Trophoblast cell (in vitro differentiated cells and primary cell): Measurements from ENCODE around the gene EHD3.
A peak's percentile ranks its signal among the peaks of the same experiment; 100 is the strongest.

Source experiments
- DNase-seq, 2 donors: peaks; one replicate each; pipeline ENCODE4 v3.0.0-alpha.2; 2016
- H2AFZ ChIP-seq: 2 replicates; pipeline ENCODE4 v1.6.1; 2013; ENCODE audit warnings: low read length, moderate library complexity, mild to moderate bottlenecking; ENCODE audit not compliant: insufficient read depth, poor library complexity
- H2AK5ac ChIP-seq: 2 replicates; pipeline ENCODE4 v1.6.1; 2013; ENCODE audit warnings: mild to moderate bottlenecking, low read length
- H2BK120ac ChIP-seq: 2 replicates; pipeline ENCODE4 v1.6.1; 2013; ENCODE audit warnings: low read length, mild to moderate bottlenecking, moderate library complexity; ENCODE audit not compliant: insufficient read depth, poor library complexity
- H2BK12ac ChIP-seq: 2 replicates; pipeline ENCODE4 v1.6.1; 2013; ENCODE audit warnings: mild to moderate bottlenecking, low read length, moderate library complexity
- H2BK5ac ChIP-seq: 2 replicates; pipeline ENCODE4 v1.6.1; 2013; ENCODE audit warnings: low read length, low read depth, moderate library complexity, mild to moderate bottlenecking; ENCODE audit not compliant: poor library complexity
- H3K14ac ChIP-seq: 2 replicates; pipeline ENCODE4 v1.6.1; 2013; ENCODE audit warnings: mild to moderate bottlenecking, low read length
- H3K18ac ChIP-seq: 2 replicates; pipeline ENCODE4 v1.6.1; 2013; ENCODE audit warnings: mild to moderate bottlenecking, low read length
- H3K23ac ChIP-seq: 2 replicates; pipeline ENCODE4 v1.6.1; 2013; ENCODE audit warnings: low read length
- H3K27ac ChIP-seq: 2 replicates; pipeline ENCODE4 v1.5.1; 2013; ENCODE audit warnings: low read depth, mild to moderate bottlenecking, inconsistent platforms, low read length, moderate library complexity
- H3K27me3 ChIP-seq: 2 replicates; pipeline ENCODE4 v1.6.1; 2013; ENCODE audit warnings: inconsistent platforms, mild to moderate bottlenecking, low read length, moderate library complexity; ENCODE audit not compliant: insufficient read depth
- H3K36me3 ChIP-seq, 2 experiments: 1 replicate in 1 of 2; 2 replicates in 1 of 2; pipeline ENCODE4 v1.6.1; 2013; ENCODE audit warnings: low read length in 2 of 2, mild to moderate bottlenecking in 2 of 2, moderate library complexity in 1 of 2; ENCODE audit not compliant: insufficient read depth in 2 of 2, control insufficient read depth in 1 of 2
- H3K4ac ChIP-seq: 2 replicates; pipeline ENCODE4 v1.6.1; 2013; ENCODE audit warnings: low read depth, mild to moderate bottlenecking, low read length, moderate library complexity
- H3K4me1 ChIP-seq, 2 experiments: 1 replicate in 1 of 2; 2 replicates in 1 of 2; pipeline ENCODE4 v1.6.1; 2013; ENCODE audit warnings: low read length in 2 of 2, mild to moderate bottlenecking in 2 of 2, moderate library complexity in 1 of 2; ENCODE audit not compliant: insufficient read depth in 2 of 2, control insufficient read depth in 1 of 2
- H3K4me2 ChIP-seq: 2 replicates; pipeline ENCODE4 v1.6.1; 2013; ENCODE audit warnings: inconsistent platforms, mild to moderate bottlenecking, low read length, moderate library complexity
- H3K4me3 ChIP-seq: 2 replicates; pipeline ENCODE4 v1.5.1; 2013; ENCODE audit warnings: mild to moderate bottlenecking, low read depth, low read length, inconsistent platforms
- H3K79me1 ChIP-seq: one replicate; pipeline ENCODE4 v1.6.1; 2013; ENCODE audit warnings: low read length
- H3K79me2 ChIP-seq: 2 replicates; pipeline ENCODE4 v1.6.1; 2013; ENCODE audit warnings: low read length, mild to moderate bottlenecking; ENCODE audit not compliant: control insufficient read depth, insufficient read depth, poor library complexity
- H3K9ac ChIP-seq: 2 replicates; pipeline ENCODE4 v1.6.1; 2013; ENCODE audit warnings: mild to moderate bottlenecking, low read length
- H3K9me3 ChIP-seq: 2 replicates; pipeline ENCODE4 v1.6.1; 2013; ENCODE audit warnings: low read depth, mild to moderate bottlenecking, control low read depth, inconsistent platforms, low read length; ENCODE audit not compliant: insufficient read depth
- H4K12ac ChIP-seq: 2 replicates; pipeline ENCODE4 v1.6.1; 2013; ENCODE audit warnings: low read depth, mild to moderate bottlenecking, low read length, moderate library complexity
- H4K8ac ChIP-seq: 2 replicates; pipeline ENCODE4 v1.6.1; 2013; ENCODE audit warnings: low read depth, mild to moderate bottlenecking, low read length, moderate library complexity
- H4K91ac ChIP-seq: one replicate; pipeline ENCODE4 v1.6.1; 2013; ENCODE audit warnings: low read depth, mild to moderate bottlenecking, low read length, moderate library complexity
- WGBS: extraction: QIAGEN DNeasy Blood & Tissue Kit; methylation state at CpG from one replicate; pipeline ENCODE4 v1.1.7; 2013; ENCODE audit warnings: missing lambda C conversion rate; ENCODE audit not compliant: insufficient read length, insufficient coverage; ENCODE audit errors: extremely low coverage; 5-methylcytosine and 5-hydroxymethylcytosine counted together

EHD3 gene

GRCh38 chr2:31199206-31199605 lies 34.7 kb upstream of the EHD3 start:
- no peak overlapping the region for H3K9ac ChIP-seq
- no peak overlapping the region for H2AK5ac ChIP-seq
- peaks cover 3 to 8% of the 10 kb centered on the region in 2 experiments for H3K4me1 ChIP-seq
- H4K12ac ChIP-seq: no peak overlapping the region
- no peak overlapping the region for H3K14ac ChIP-seq
- no peaks in the 10 kb centered on the region for H3K36me3 ChIP-seq
- H3K27ac ChIP-seq: no peak overlapping the region
- no peak overlapping the region for H4K8ac ChIP-seq
- H4K91ac ChIP-seq: no peak overlapping the region
- H2AFZ ChIP-seq: no peak overlapping the region
- DNase-seq: no peak
- no CpG with 5 or more reads among the region's 4 CpGs for WGBS
- no peak overlapping the region for H3K23ac ChIP-seq
- no peak overlapping the region for H3K4me2 ChIP-seq
- H3K79me2 ChIP-seq: no peaks in the 10 kb centered on the region
- H3K27me3 ChIP-seq: no peaks in the 10 kb centered on the region
- H3K4ac ChIP-seq: no peak overlapping the region
- no peak overlapping the region for H2BK120ac ChIP-seq
- no peak overlapping the region for H3K18ac ChIP-seq
- H3K9me3 ChIP-seq: peaks cover 2% of the 10 kb centered on the region
- no peak overlapping the region for H2BK5ac ChIP-seq
- H3K79me1 ChIP-seq: no peaks in the 10 kb centered on the region
- no peak overlapping the region for H2BK12ac ChIP-seq
- no peak overlapping the region for H3K4me3 ChIP-seq

- H3K18ac ChIP-seq: no peak overlapping the region
- H4K91ac ChIP-seq: no peak overlapping the region
- H3K27ac ChIP-seq: no peak overlapping the region
- no peak overlapping the region for H2AK5ac ChIP-seq
- H3K36me3 ChIP-seq: no peaks in the 10 kb centered on the region
- H3K9ac ChIP-seq: no peak overlapping the region
- H3K4me3 ChIP-seq: peak overlapping the region; percentile 45
- H2BK5ac ChIP-seq: no peak overlapping the region
- H3K9me3 ChIP-seq: peaks cover 2% of the 10 kb centered on the region
- H3K14ac ChIP-seq: no peak overlapping the region
- no peak overlapping the region for H2AFZ ChIP-seq
- no peak for DNase-seq
- peaks cover 3 to 8% of the 10 kb centered on the region in 2 experiments for H3K4me1 ChIP-seq
- no peak overlapping the region for H3K4ac ChIP-seq
- H3K79me2 ChIP-seq: no peaks in the 10 kb centered on the region
- H4K12ac ChIP-seq: no peak overlapping the region
- no peaks in the 10 kb centered on the region for H3K27me3 ChIP-seq
- H2BK120ac ChIP-seq: no peak overlapping the region
- H4K8ac ChIP-seq: no peak overlapping the region
- H3K4me2 ChIP-seq: no peak overlapping the region
- no peak overlapping the region for H2BK12ac ChIP-seq
- H3K79me1 ChIP-seq: no peaks in the 10 kb centered on the region
- H3K23ac ChIP-seq: no peak overlapping the region
- WGBS: no CpG with 5 or more reads among the region's 9 CpGs
Measured at GRCh38 chr2:31200972-31201371, 33.0 kb upstream of the EHD3 start.

GRCh38 chr2:31202041-31202440 lies 31.9 kb upstream of the EHD3 start:
- H3K79me1 ChIP-seq: no peaks in the 10 kb centered on the region
- no peaks in the 10 kb centered on the region for H3K36me3 ChIP-seq
- H2BK120ac ChIP-seq: no peak overlapping the region

GRCh38 chr2:31202833-31203232 lies 31.1 kb upstream of the EHD3 start:
- Histone ChIP-seq H3K23ac (no peak overlapping the region), H2BK5ac (no peak overlapping the region), H3K9me3 (peaks cover 2% of the 10 kb centered on the region), H3K4me1 (no peaks in the 10 kb centered on the region), H2AK5ac (no peak overlapping the region), H3K4ac (no peak overlapping the region), H2BK120ac (no peak overlapping the region), H3K36me3 (no peaks in the 10 kb centered on the region), H3K79me1 (no peaks in the 10 kb centered on the region), H3K27ac (no peak overlapping the region), H3K14ac (no peak overlapping the region), H4K91ac (no peak overlapping the region), H2AFZ (no peak overlapping the region), H3K27me3 (no peaks in the 10 kb centered on the region), H3K79me2 (no peaks in the 10 kb centered on the region), H3K18ac (no peak overlapping the region), H4K12ac (no peak overlapping the region), H3K4me3 (no peak overlapping the region), H2BK12ac (no peak overlapping the region), H3K9ac (no peak overlapping the region), H4K8ac (no peak overlapping the region), H3K4me2 (no peak overlapping the region)
- DNase-seq: no peak
- no CpG with 5 or more reads among the region's 5 CpGs for WGBS

More at GRCh38 chr2:31202041-31202440, 31.9 kb upstream of the EHD3 start:
- Histone ChIP-seq H2AFZ (no peak overlapping the region), H2BK12ac (no peak overlapping the region), H2AK5ac (no peak overlapping the region), H3K18ac (no peak overlapping the region), H3K4ac (no peak overlapping the region), H3K27ac (no peak overlapping the region), H4K91ac (no peak overlapping the region), H4K8ac (no peak overlapping the region), H4K12ac (no peak overlapping the region), H3K9me3 (peaks cover 2% of the 10 kb centered on the region), H2BK5ac (no peak overlapping the region), H3K79me2 (no peaks in the 10 kb centered on the region), H3K4me3 (no peak overlapping the region), H3K14ac (no peak overlapping the region), H3K27me3 (no peaks in the 10 kb centered on the region), H3K9ac (no peak overlapping the region), H3K4me2 (no peak overlapping the region), H3K23ac (no peak overlapping the region), H3K4me1 (peaks cover 3 to 7% of the 10 kb centered on the region in 2 experiments)
- no peak for DNase-seq
- WGBS: no CpG with 5 or more reads among the region's 5 CpGs
